ENCODE measurements around the gene ATP6V0A4.
"Not testable (repeated sequence)": the region's sequence is repeated elsewhere in the genome, so short reads cannot be mapped to it uniquely, and the experiment has no call there.

The ATP6V0A4 gene

GRCh38 chr7:138697535-138698182 lies 100.3 kb downstream of the ATP6V0A4 start:
- DNase-seq: no peak

GRCh38 chr7:138695776-138696175 lies 102.2 kb downstream of the ATP6V0A4 start:
- DNase-seq: not testable (repeated sequence)

GRCh38 chr7:138695106-138695505 lies 102.9 kb downstream of the ATP6V0A4 start:
- no peak for DNase-seq

GRCh38 chr7:138691178-138691577 lies 106.8 kb downstream of the ATP6V0A4 start:
- no peak for DNase-seq

- no peak for DNase-seq
Observed at GRCh38 chr7:138690495-138690894, 107.5 kb downstream of the ATP6V0A4 start.

GRCh38 chr7:138688037-138688436 lies 110.0 kb downstream of the ATP6V0A4 start:
- not testable (repeated sequence) for DNase-seq

GRCh38 chr7:138684340-138684739 lies 113.7 kb downstream of the ATP6V0A4 start:
- DNase-seq: no peak

- DNase-seq: no peak
Observed at GRCh38 chr7:138679793-138680192, 118.2 kb downstream of the ATP6V0A4 start.

- no peak for DNase-seq
Observed at GRCh38 chr7:138670594-138670993, 127.4 kb downstream of the ATP6V0A4 start.

- DNase-seq: no peak
Observed at GRCh38 chr7:138669364-138669763, 128.6 kb downstream of the ATP6V0A4 start.

GRCh38 chr7:138668946-138669345 lies 129.1 kb downstream of the ATP6V0A4 start:
- DNase-seq: no peak

- no peak for DNase-seq
Observed at GRCh38 chr7:138668229-138668596, 129.8 kb downstream of the ATP6V0A4 start.

- no peak for DNase-seq
Observed at GRCh38 chr7:138667535-138668228, 130.3 kb downstream of the ATP6V0A4 start.

GRCh38 chr7:138666385-138666784 lies 131.6 kb downstream of the ATP6V0A4 start:
- no peak for DNase-seq

GRCh38 chr7:138665669-138666140 lies 132.3 kb downstream of the ATP6V0A4 start:
- no peak for DNase-seq

- DNase-seq: no peak
Observed at GRCh38 chr7:138665249-138665648, 132.7 kb downstream of the ATP6V0A4 start.

- no peak for DNase-seq
Observed at GRCh38 chr7:138663725-138664710, 134.0 kb downstream of the ATP6V0A4 start.

GRCh38 chr7:138662991-138663320 lies 135.0 kb downstream of the ATP6V0A4 start:
- no peak for DNase-seq

- DNase-seq: no peak
Observed at GRCh38 chr7:138662076-138662990, 135.7 kb downstream of the ATP6V0A4 start.

- no peak for DNase-seq
Observed at GRCh38 chr7:138661069-138661635, 136.8 kb downstream of the ATP6V0A4 start.

- no peak for DNase-seq
Observed at GRCh38 chr7:138658889-138659288, 139.1 kb downstream of the ATP6V0A4 start.

GRCh38 chr7:138657854-138658386 lies 140.1 kb downstream of the ATP6V0A4 start:
- no peak for DNase-seq
